Stomach (tissue), 4 donors: ENCODE measurements around the gene MAP1LC3B.

Experiments used
- POLR2A ChIP-seq, 4 donors: fragments of 450-650 bp; IDR thresholded peaks; one replicate each; pipeline ENCODE4 v1.6.1; 2016; ENCODE audit warnings: antibody characterized with exemption in 4 of 4, control low read depth in 2 of 4, mild to moderate bottlenecking in 1 of 4, moderate library complexity in 1 of 4
- POLR2AphosphoS5 ChIP-seq, 3 donors: sonication (generic); formaldehyde crosslinking; IDR thresholded peaks; one replicate each; pipeline ENCODE4 v1.6.1; 2016; ENCODE audit warnings: antibody characterized with exemption in 3 of 3
- TF ChIP-seq, protein P1 (sequence below), 7 experiments: fragments of 450-650 bp in 4 of 7; fragments of 200-600 bp in 3 of 7; sonication (generic) in 3 of 7; IDR thresholded peaks; one replicate each; pipeline ENCODE4 v1.5.1; 2016 to 2019; ENCODE audit warnings: antibody characterized with exemption in 7 of 7, control low read depth in 2 of 7, mild to moderate bottlenecking in 1 of 7

- TF ChIP-seq POLR2A (IDR thresholded peaks at IDR 0.05) (no peak), POLR2AphosphoS5 (IDR thresholded peaks at IDR 0.05) (peak in 2 of 3 donors; percentile 54 to 61)
- TF ChIP-seq, protein P1, sequence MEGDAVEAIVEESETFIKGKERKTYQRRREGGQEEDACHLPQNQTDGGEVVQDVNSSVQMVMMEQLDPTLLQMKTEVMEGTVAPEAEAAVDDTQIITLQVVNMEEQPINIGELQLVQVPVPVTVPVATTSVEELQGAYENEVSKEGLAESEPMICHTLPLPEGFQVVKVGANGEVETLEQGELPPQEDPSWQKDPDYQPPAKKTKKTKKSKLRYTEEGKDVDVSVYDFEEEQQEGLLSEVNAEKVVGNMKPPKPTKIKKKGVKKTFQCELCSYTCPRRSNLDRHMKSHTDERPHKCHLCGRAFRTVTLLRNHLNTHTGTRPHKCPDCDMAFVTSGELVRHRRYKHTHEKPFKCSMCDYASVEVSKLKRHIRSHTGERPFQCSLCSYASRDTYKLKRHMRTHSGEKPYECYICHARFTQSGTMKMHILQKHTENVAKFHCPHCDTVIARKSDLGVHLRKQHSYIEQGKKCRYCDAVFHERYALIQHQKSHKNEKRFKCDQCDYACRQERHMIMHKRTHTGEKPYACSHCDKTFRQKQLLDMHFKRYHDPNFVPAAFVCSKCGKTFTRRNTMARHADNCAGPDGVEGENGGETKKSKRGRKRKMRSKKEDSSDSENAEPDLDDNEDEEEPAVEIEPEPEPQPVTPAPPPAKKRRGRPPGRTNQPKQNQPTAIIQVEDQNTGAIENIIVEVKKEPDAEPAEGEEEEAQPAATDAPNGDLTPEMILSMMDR (IDR thresholded peaks at IDR 0.05), result no peak
These were observed 15.5 kb downstream of the MAP1LC3B start for GRCh38 chr16:87407511-87408112.
